HG03378 (cell line): ENCODE measurements around the gene MORC3.
"Not testable (repeated sequence)": the region's sequence is repeated elsewhere in the genome, so short reads cannot be mapped to it uniquely, and the experiment has no call there.

Source experiments
- ATAC-seq: cut with Tn5 transposase; IDR thresholded peaks from one replicate; pipeline ENCODE4 v1.9.1; 2021; ENCODE audit warnings: mild to moderate bottlenecking, moderate library complexity; ENCODE audit not compliant: unreplicated experiment

MORC3 gene

GRCh38 chr21:36319767-36320420 lies at the start of gene MORC3:
TSS of gene MORC3 (plus strand) at chr21:36320197. CDS start at chr21:36320265, 68 bp downstream.
- peak; percentile 76 for ATAC-seq

GRCh38 chr21:36270786-36271695 lies 49.0 kb upstream of the MORC3 start:
- ATAC-seq: not testable (repeated sequence)

GRCh38 chr21:36274128-36274527 lies 45.9 kb upstream of the MORC3 start:
- ATAC-seq: no peak

- ATAC-seq: no peak
Observed at GRCh38 chr21:36282568-36283230, 37.3 kb upstream of the MORC3 start.

GRCh38 chr21:36283231-36283622 lies 36.8 kb upstream of the MORC3 start:
- not testable (repeated sequence) for ATAC-seq

- no peak for ATAC-seq
Observed at GRCh38 chr21:36288651-36289243, 31.2 kb upstream of the MORC3 start.

GRCh38 chr21:36291509-36291908 lies 28.5 kb upstream of the MORC3 start:
- ATAC-seq: no peak

- no peak for ATAC-seq
Observed at GRCh38 chr21:36297406-36297937, 22.5 kb upstream of the MORC3 start.

- ATAC-seq: peak; percentile 97
Observed at GRCh38 chr21:36297938-36298572, 21.9 kb upstream of the MORC3 start.

GRCh38 chr21:36306872-36307534 lies 13.0 kb upstream of the MORC3 start:
- no peak for ATAC-seq

- ATAC-seq: peak; percentile 77
Observed at GRCh38 chr21:36310016-36310415, 10.0 kb upstream of the MORC3 start.

GRCh38 chr21:36313446-36313845 lies 6.6 kb upstream of the MORC3 start:
- not testable (repeated sequence) for ATAC-seq

- not testable (repeated sequence) for ATAC-seq
Observed at GRCh38 chr21:36316045-36316444, 4.0 kb upstream of the MORC3 start.

- ATAC-seq: no peak
Observed at GRCh38 chr21:36316872-36317484, 3.0 kb upstream of the MORC3 start.

GRCh38 chr21:36319406-36319766 lies 611 bp upstream of the MORC3 start:
- ATAC-seq: not testable (repeated sequence)

- ATAC-seq: peak; percentile 26
Observed at GRCh38 chr21:36320421-36321324, 676 bp downstream of the MORC3 start.

GRCh38 chr21:36321325-36322082 lies 1.5 kb downstream of the MORC3 start:
- no peak for ATAC-seq

GRCh38 chr21:36322083-36322424 lies 2.1 kb downstream of the MORC3 start:
- no peak for ATAC-seq
